A549 (cell line): ENCODE measurements around the gene LDLRAD4.

Experiments used
- CEBPB ChIP-seq, 2 experiments: fragments of >200 bp in 1 of 2; sonication (Bioruptor Twin) in 1 of 2; formaldehyde crosslinking in 1 of 2; IDR thresholded peaks; 2 replicates each; pipeline ENCODE4 v1.6.1; 2012 to 2016
- CHD4 ChIP-seq: fragments of 200-600 bp; sonication (generic); IDR thresholded peaks from 2 replicates; pipeline ENCODE4 v1.6.1; 2016; ENCODE audit warnings: antibody characterized with exemption, mild to moderate bottlenecking, borderline replicate concordance
- CTCF ChIP-seq: fragments of >200 bp; sonication (Bioruptor Twin); formaldehyde crosslinking; IDR thresholded peaks from 3 replicates; pipeline ENCODE4 v1.5.1; 2016
- EP300 ChIP-seq, 2 experiments: fragments of >200 bp; sonication (Bioruptor Twin); formaldehyde crosslinking; IDR thresholded peaks; 2 replicates in 1 of 2; 3 replicates in 1 of 2; pipeline ENCODE4 v1.6.1; 2016 to 2017
- ESRRA ChIP-seq: fragments of 150-350 bp; IDR thresholded peaks from 2 replicates; pipeline ENCODE4 v1.6.1; 2014; ENCODE audit warnings: mild to moderate bottlenecking, low read length, borderline replicate concordance
- HDAC2 ChIP-seq: fragments of 200-600 bp; sonication (generic); IDR thresholded peaks from 2 replicates; pipeline ENCODE4 v1.6.1; 2016
- JUN ChIP-seq, 2 experiments: fragments of >200 bp; sonication (Bioruptor Twin); formaldehyde crosslinking; IDR thresholded peaks; 2 replicates in 1 of 2; 3 replicates in 1 of 2; pipeline ENCODE4 v1.6.1; 2016 to 2017
- MAX ChIP-seq: IDR thresholded peaks from 2 replicates; pipeline ENCODE4 v1.6.1; 2012
- NR3C1 ChIP-seq: fragments of >200 bp; sonication (Bioruptor Twin); formaldehyde crosslinking; IDR thresholded peaks from 3 replicates; pipeline ENCODE4 v1.6.1; 2017
- POLR2A ChIP-seq: IDR thresholded peaks from 2 replicates; pipeline ENCODE4 v1.6.1; 2012; ENCODE audit warnings: mild to moderate bottlenecking, low read length
- RNF2 ChIP-seq: fragments of 200-600 bp; sonication (generic); IDR thresholded peaks from 2 replicates; pipeline ENCODE4 v1.6.1; 2016; ENCODE audit warnings: low read depth, mild to moderate bottlenecking, antibody characterized with exemption, moderate library complexity, borderline replicate concordance
- SMC3 ChIP-seq: fragments of >200 bp; sonication (Bioruptor Twin); formaldehyde crosslinking; IDR thresholded peaks from 3 replicates; pipeline ENCODE4 v1.6.1; 2018; ENCODE audit warnings: inconsistent platforms
- ZC3H11A ChIP-seq: fragments of 450-650 bp; IDR thresholded peaks from 2 replicates; pipeline ENCODE4 v1.6.1; 2014; ENCODE audit warnings: antibody characterized with exemption, mild to moderate bottlenecking

DNA sequence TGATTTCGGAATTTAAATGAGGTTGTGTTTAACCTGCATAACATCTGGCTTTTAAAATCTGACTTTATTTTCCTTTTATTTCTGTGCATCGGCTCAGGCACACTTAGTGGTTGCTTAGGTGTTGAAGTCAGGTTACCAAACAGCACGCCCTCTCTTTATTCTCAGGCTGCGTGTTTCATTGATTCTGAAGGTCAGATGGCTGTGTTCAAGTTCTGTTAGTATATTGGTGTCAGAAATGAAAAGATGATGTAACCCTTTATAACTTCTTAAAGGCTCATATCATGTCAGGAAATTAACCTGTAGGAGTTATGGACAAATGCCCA lies 246.5 kb downstream of the LDLRAD4 start:
- no peak for TF ChIP-seq MAX
- no peak for TF ChIP-seq EP300 (IDR thresholded peaks at IDR 0.05)
- TF ChIP-seq CTCF = no peak
- no peak for TF ChIP-seq CHD4
- TF ChIP-seq JUN (IDR thresholded peaks at IDR 0.05) = no peak
- no peak for TF ChIP-seq ESRRA
- TF ChIP-seq CEBPB (IDR thresholded peaks at IDR 0.05) = no peak
- no peak for TF ChIP-seq NR3C1
- no peak for TF ChIP-seq ZC3H11A
- no peak for TF ChIP-seq HDAC2
- no peak for TF ChIP-seq POLR2A
- TF ChIP-seq SMC3 = no peak
- no peak for TF ChIP-seq RNF2
